H1 (cell line): Measurements from ENCODE around the gene TTC27. TPM values are rescaled to one million over a fixed set of nuclear protein-coding genes. Genes with fewer than 3 reads are reported as not detected.

Source experiments
- CTCF ChIA-PET: fragments of 300-600 bp; sonication (Branson Sonifier 250); formaldehyde crosslinking; loops from one replicate; lab custom pipeline; 2021; ENCODE audit not compliant: partially characterized antibody; lab: Charles Lee
- POLR2A ChIA-PET: fragments of 300-600 bp; sonication (Branson Sonifier 250); formaldehyde crosslinking; loops from one replicate; lab custom pipeline; 2021; ENCODE audit warnings: inconsistent platforms; ENCODE audit not compliant: partially characterized antibody; lab: Charles Lee
- DNase-seq, 2 experiments: peaks; one replicate each; pipeline versions ENCODE4 v3.0.0 to v3.0.0-alpha.2; 2010 to 2022; ENCODE audit warnings: low spot score in 2 of 2, low read depth in 1 of 2, mixed read lengths in 1 of 2
- FAIRE-seq: peaks from 2 replicates; lab custom pipeline; 2011; peaks lifted over from hg19 to GRCh38; lab: Jason Lieb, UNC
- H2AFZ ChIP-seq: 2 replicates; pipeline ENCODE4 v1.8.1; 2012; ENCODE audit warnings: low read length, inconsistent platforms
- H2AK5ac ChIP-seq: 2 replicates; pipeline ENCODE4 v1.6.1; 2013; ENCODE audit warnings: low read depth, low read length
- H2BK120ac ChIP-seq: replicated peaks from 2 replicates; pipeline ENCODE3; 2013; ENCODE audit warnings: low read depth, low read length, inconsistent platforms
- H2BK12ac ChIP-seq: 2 replicates; pipeline ENCODE4 v1.6.1; 2013; ENCODE audit warnings: low read depth, low read length
- H2BK15ac ChIP-seq: 2 replicates; pipeline ENCODE4 v1.6.1; 2013; ENCODE audit warnings: low read length
- H2BK20ac ChIP-seq: 2 replicates; pipeline ENCODE4 v1.6.1; 2013; ENCODE audit warnings: low read length
- H2BK5ac ChIP-seq: 2 replicates; pipeline ENCODE4 v1.6.1; 2013; ENCODE audit warnings: low read depth, low read length
- H3K14ac ChIP-seq: 2 replicates; pipeline ENCODE4 v1.6.1; 2013; ENCODE audit warnings: inconsistent platforms; ENCODE audit not compliant: insufficient read length
- H3K18ac ChIP-seq: 2 replicates; pipeline ENCODE4 v1.6.1; 2013; ENCODE audit warnings: low read length; ENCODE audit errors: extremely low read depth
- H3K23ac ChIP-seq: 2 replicates; pipeline ENCODE4 v1.6.1; 2013; ENCODE audit warnings: inconsistent platforms; ENCODE audit not compliant: insufficient read length
- H3K23me2 ChIP-seq: 2 replicates; pipeline ENCODE4 v1.6.1; 2013; ENCODE audit warnings: low read depth, low read length
- H3K27ac ChIP-seq: 2 replicates; pipeline ENCODE4 v1.6.1; 2011; ENCODE audit warnings: low read depth, low read length, inconsistent platforms
- H3K27me3 ChIP-seq, 4 experiments: replicated peaks in 1 of 4; 1 replicate in 1 of 4; 2 replicates in 3 of 4; pipeline versions ENCODE4 v1.6.1 to v1.8.1; 2011 to 2013; ENCODE audit warnings: low read length in 3 of 4, mild to moderate bottlenecking in 3 of 4, inconsistent platforms in 2 of 4, mixed read lengths in 2 of 4, moderate library complexity in 1 of 4; ENCODE audit not compliant: control insufficient read depth in 3 of 4, insufficient read depth in 3 of 4; ENCODE audit errors: extremely low read depth in 1 of 4
- H3K36me3 ChIP-seq, 4 experiments: 2 replicates each; pipeline versions ENCODE4 v1.6.1 to v1.8.1; 2011 to 2013; ENCODE audit warnings: mild to moderate bottlenecking in 4 of 4, low read length in 3 of 4, moderate library complexity in 2 of 4, control low read depth in 1 of 4, inconsistent platforms in 1 of 4; ENCODE audit not compliant: insufficient read depth in 4 of 4, control insufficient read depth in 2 of 4
- H3K4ac ChIP-seq: replicated peaks from 2 replicates; pipeline ENCODE3; 2013; ENCODE audit warnings: low read length, low read depth, mixed read lengths, inconsistent platforms; ENCODE audit not compliant: insufficient read length
- H3K4me1 ChIP-seq, 4 experiments: replicated peaks in 1 of 4; 1 replicate in 1 of 4; 2 replicates in 3 of 4; pipeline versions ENCODE4 v1.6.1 to v1.8.1; 2011 to 2013; ENCODE audit warnings: low read length in 3 of 4, inconsistent platforms in 2 of 4, mixed read lengths in 1 of 4; ENCODE audit not compliant: insufficient read depth in 4 of 4, control insufficient read depth in 3 of 4
- H3K4me2 ChIP-seq, 2 experiments: 2 replicates each; pipeline versions ENCODE4 v1.6.1 to v1.8.1; 2011 to 2013; ENCODE audit warnings: low read depth in 2 of 2, low read length in 2 of 2, control low read depth in 1 of 2, inconsistent platforms in 1 of 2, mild to moderate bottlenecking in 1 of 2; ENCODE audit not compliant: insufficient read depth in 1 of 2
- H3K4me3 ChIP-seq, 4 experiments: fragments of 200-600, 300-600 bp in 1 of 4; sonication (generic), shearing (Covaris generic), sonication (Bioruptor Twin) in 1 of 4; 2 replicates each; pipeline versions ENCODE4 v1.5.1 to v1.8.1; 2011 to 2016; ENCODE audit warnings: low read length in 4 of 4, low read depth in 3 of 4, control low read depth in 2 of 4, inconsistent platforms in 2 of 4, mild to moderate bottlenecking in 2 of 4, mixed read lengths in 1 of 4, moderate library complexity in 1 of 4; ENCODE audit not compliant: insufficient read depth in 2 of 4; ENCODE audit errors: extremely low read depth in 1 of 4
- H3K56ac ChIP-seq: replicated peaks from 2 replicates; pipeline ENCODE3; 2013; ENCODE audit warnings: low read depth, mild to moderate bottlenecking, mixed read lengths, low read length, inconsistent platforms; ENCODE audit not compliant: insufficient read length
- H3K79me1 ChIP-seq: 2 replicates; pipeline ENCODE4 v1.6.1; 2013; ENCODE audit warnings: low read depth, low read length, control low read depth
- H3K79me2 ChIP-seq, 2 experiments: 2 replicates each; pipeline versions ENCODE4 v1.6.1 to v1.8.1; 2012 to 2013; ENCODE audit warnings: low read length in 2 of 2, mild to moderate bottlenecking in 2 of 2, inconsistent platforms in 1 of 2; ENCODE audit not compliant: insufficient read depth in 2 of 2, control insufficient read depth in 1 of 2
- H3K9ac ChIP-seq, 4 experiments: replicated peaks in 1 of 4; 1 replicate in 1 of 4; 2 replicates in 3 of 4; pipeline versions ENCODE4 v1.6.1 to v1.8.1; 2011 to 2013; ENCODE audit warnings: low read depth in 3 of 4, low read length in 3 of 4, control low read depth in 2 of 4, mild to moderate bottlenecking in 2 of 4, moderate library complexity in 2 of 4, inconsistent platforms in 1 of 4; ENCODE audit errors: extremely low read depth in 1 of 4
- H3K9me3 ChIP-seq, 2 experiments: 2 replicates each; pipeline versions ENCODE4 v1.6.1 to v1.8.1; 2012 to 2013; ENCODE audit warnings: mild to moderate bottlenecking in 2 of 2, moderate library complexity in 2 of 2, control low read depth in 1 of 2, inconsistent platforms in 1 of 2, low read depth in 1 of 2, low read length in 1 of 2, mixed read lengths in 1 of 2; ENCODE audit not compliant: insufficient read depth in 2 of 2
- H4K20me1 ChIP-seq, 2 experiments: replicated peaks in 1 of 2; 2 replicates each; pipeline versions ENCODE3 to v1.8.1; 2011 to 2013; ENCODE audit warnings: inconsistent platforms in 2 of 2, low read length in 2 of 2, mild to moderate bottlenecking in 1 of 2; ENCODE audit not compliant: insufficient read depth in 2 of 2, control insufficient read depth in 1 of 2
- H4K5ac ChIP-seq: 2 replicates; pipeline ENCODE4 v1.6.1; 2013; ENCODE audit warnings: low read length, low read depth, mixed read lengths, inconsistent platforms; ENCODE audit not compliant: insufficient read length
- H4K8ac ChIP-seq: 2 replicates; pipeline ENCODE4 v1.8.0; 2013; ENCODE audit warnings: mild to moderate bottlenecking, moderate library complexity, low read length, inconsistent platforms; ENCODE audit not compliant: insufficient read depth; ENCODE audit errors: extremely low read depth
- H4K91ac ChIP-seq: replicated peaks from 2 replicates; pipeline ENCODE3; 2013; ENCODE audit warnings: low read length, mixed read lengths, inconsistent platforms; ENCODE audit not compliant: insufficient read length
- CTBP2 ChIP-seq: IDR thresholded peaks from 2 replicates; pipeline ENCODE4 v1.7.0; 2011; ENCODE audit warnings: borderline replicate concordance, mild to moderate bottlenecking, moderate library complexity, mixed read lengths, low read length; ENCODE audit not compliant: insufficient read depth, insufficient read length
- EP300 ChIP-seq, 2 experiments: IDR thresholded peaks; 1 replicate in 1 of 2; 2 replicates in 1 of 2; pipeline ENCODE4 v1.6.1; 2011 to 2012; ENCODE audit warnings: low read depth in 2 of 2, low read length in 2 of 2, mild to moderate bottlenecking in 2 of 2, borderline replicate concordance in 1 of 2, inconsistent platforms in 1 of 2, moderate library complexity in 1 of 2
- GTF2F1 ChIP-seq: IDR thresholded peaks from 2 replicates; pipeline ENCODE4 v1.6.1; 2012; ENCODE audit warnings: low read depth, low read length, improper control_type of control experiment, borderline replicate concordance
- HDAC2 ChIP-seq, 2 experiments: fragments of 300-600 bp in 1 of 2; sonication (generic) in 1 of 2; IDR thresholded peaks; 2 replicates each; pipeline ENCODE4 v1.6.1; 2011 to 2012; ENCODE audit warnings: low read depth in 2 of 2, low read length in 2 of 2, mild to moderate bottlenecking in 2 of 2, moderate library complexity in 2 of 2, borderline replicate concordance in 1 of 2, inconsistent platforms in 1 of 2
- POU5F1 ChIP-seq: IDR thresholded peaks from 2 replicates; pipeline ENCODE4 v1.6.1; 2011; ENCODE audit warnings: low read depth, mild to moderate bottlenecking, low read length, moderate library complexity
- RAD21 ChIP-seq, 2 experiments: IDR thresholded peaks in 1 of 2; conservative IDR thresholded peaks in 1 of 2; 2 replicates each; pipeline ENCODE4 v1.6.1; 2011; ENCODE audit warnings: low read depth in 2 of 2, low read length in 2 of 2, improper control_type of control experiment in 1 of 2, inconsistent platforms in 1 of 2, mild to moderate bottlenecking in 1 of 2, moderate library complexity in 1 of 2
- RFX5 ChIP-seq: IDR thresholded peaks from 2 replicates; pipeline ENCODE4 v1.6.1; 2011; ENCODE audit warnings: low read depth, low read length, improper control_type of control experiment, borderline replicate concordance
- SRF ChIP-seq: IDR thresholded peaks from 2 replicates; pipeline ENCODE4 v1.6.1; 2011; ENCODE audit warnings: mild to moderate bottlenecking, low read depth, low read length, moderate library complexity
- SUZ12 ChIP-seq: fragments of 200-600 bp; sonication (generic); IDR thresholded peaks from 2 replicates; pipeline ENCODE4 v1.6.1; 2012; ENCODE audit warnings: mild to moderate bottlenecking, inconsistent platforms, low read length, moderate library complexity, mixed read lengths
- TAF1 ChIP-seq: IDR thresholded peaks from 2 replicates; pipeline ENCODE4 v1.6.1; 2011; ENCODE audit warnings: mild to moderate bottlenecking, low read depth, low read length
- TAF7 ChIP-seq: optimal IDR thresholded peaks from 2 replicates; pipeline ENCODE3; 2011; ENCODE audit warnings: low read depth, mild to moderate bottlenecking, inconsistent platforms, low read length, moderate library complexity, borderline replicate concordance
- WGBS, 2 experiments: shearing (Covaris generic) in 1 of 2; methylation state at CpG; one replicate each; pipeline versions ENCODE4 v1.1.6 to v1.1.7; 2013 to 2015; ENCODE audit warnings: low lambda C conversion rate in 2 of 2, mixed read lengths in 2 of 2, inconsistent platforms in 1 of 2, low coverage in 1 of 2, missing lambda C conversion rate in 1 of 2; ENCODE audit not compliant: insufficient replicate concordance in 2 of 2, insufficient coverage in 1 of 2, insufficient read length in 1 of 2; ENCODE audit errors: extremely low coverage in 1 of 2, missing lambda C conversion rate in 1 of 2; 5-methylcytosine and 5-hydroxymethylcytosine counted together
- polyA plus RNA-seq, 7 experiments: library from polyadenylated mRNA; depleted of rRNA in 3 of 7; stranded (reverse) in 5 of 7; unstranded in 2 of 7; fragments of >200 nt in 5 of 7; fragments of 200-250 nt in 2 of 7; gene quantifications; 1 replicate in 5 of 7; 2 replicates in 1 of 7; 4 replicates in 1 of 7; pipeline versions ENCODE4 v1.2.1 to v1.2.3, GENCODE V29; 2011 to 2013; ENCODE audit warnings: missing spikeins in 2 of 7, mixed read lengths in 2 of 7
- total RNA-seq: library from RNA; stranded (reverse); fragmentation: NEBNext Ultra II Directional; extraction: Animal tissue kit (Norgen Biotek cat#: 25700); gene quantifications from 2 replicates; pipeline ENCODE4 v1.2.1, GENCODE V29; 2021
- TF ChIP-seq, protein P1 (sequence below): IDR thresholded peaks from 2 replicates; pipeline ENCODE4 v1.6.1; 2012; ENCODE audit warnings: inconsistent platforms

TTC27 gene
- total and polyA plus RNA-seq, 2 of the 8 experiments (the other 6 are each of a cell fraction or from before 2014, with no cell fraction given) = 13.8 to 29.1 TPM

DNA sequence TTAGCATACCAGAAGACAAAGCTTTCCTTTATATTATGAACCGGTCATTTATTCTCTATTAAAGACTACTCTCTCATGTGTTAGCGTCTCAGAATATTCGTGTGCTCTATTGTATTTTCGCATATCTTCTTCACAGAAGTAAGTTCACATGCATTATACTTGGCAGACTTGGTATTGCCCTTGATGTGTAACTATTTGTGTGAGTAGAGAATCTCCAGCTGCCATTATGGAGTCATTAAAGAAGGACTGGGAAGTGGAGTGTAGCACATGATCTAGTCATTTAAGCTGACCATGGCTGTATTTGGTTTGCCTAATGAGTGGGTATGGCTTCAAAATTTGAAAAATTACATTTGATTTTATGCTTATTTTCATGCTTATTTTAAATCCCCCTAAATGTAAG is 92.9 kb downstream of the TTC27 start:
- no peak overlapping the region for H3K23ac ChIP-seq
- no peak overlapping the region for H3K14ac ChIP-seq
- H3K18ac ChIP-seq = no peak overlapping the region
- no peak overlapping the region for H4K91ac ChIP-seq
- CTCF ChIA-PET = interaction anchor here (0.6 to 1.1 kb wide), 2 partner anchors 49 to 681 kb away, joined by 3 read pairs; no protein-coding TSS in a partner anchor
- DNase-seq (no peak), FAIRE-seq (no peak)
- H4K20me1 ChIP-seq = no peaks in the 10 kb centered on the region
- H2BK20ac ChIP-seq = no peak overlapping the region
- no peak overlapping the region for H3K27ac ChIP-seq
- no peaks in the 10 kb centered on the region for H3K4me1 ChIP-seq
- H3K9ac ChIP-seq = no peak overlapping the region
- H2AK5ac ChIP-seq = no peak overlapping the region
- no peak overlapping the region for H2BK120ac ChIP-seq
- no peaks in the 10 kb centered on the region for H3K79me2 ChIP-seq
- H3K79me1 ChIP-seq = no peaks in the 10 kb centered on the region
- no peak overlapping the region for H3K56ac ChIP-seq
- no peak overlapping the region for H3K4ac ChIP-seq
- no peaks in the 10 kb centered on the region for H3K27me3 ChIP-seq
- POLR2A ChIA-PET = no interaction called here
- no peak overlapping the region for H2BK12ac ChIP-seq
- no peak overlapping the region for H4K8ac ChIP-seq
- no peak overlapping the region for H2BK15ac ChIP-seq
- H2BK5ac ChIP-seq = no peak overlapping the region
- no peak overlapping the region for H3K4me2 ChIP-seq
- 91% methylated on average over 4 of the region's 4 CpGs; no CpG with 5 or more reads in 1 of the 2 experiments for WGBS, 2 experiments
- H3K23me2 ChIP-seq = no peaks in the 10 kb centered on the region
- H3K36me3 ChIP-seq = peaks cover 0 to 3% (median 0%) of the 10 kb centered on the region in 4 experiments; a peak in 1 of 8 replicates
- H2AFZ ChIP-seq = no peak overlapping the region
- H4K5ac ChIP-seq = no peak overlapping the region
- no peaks in the 10 kb centered on the region for H3K9me3 ChIP-seq
- H3K4me3 ChIP-seq = no peak overlapping the region
- TF ChIP-seq, protein P1, sequence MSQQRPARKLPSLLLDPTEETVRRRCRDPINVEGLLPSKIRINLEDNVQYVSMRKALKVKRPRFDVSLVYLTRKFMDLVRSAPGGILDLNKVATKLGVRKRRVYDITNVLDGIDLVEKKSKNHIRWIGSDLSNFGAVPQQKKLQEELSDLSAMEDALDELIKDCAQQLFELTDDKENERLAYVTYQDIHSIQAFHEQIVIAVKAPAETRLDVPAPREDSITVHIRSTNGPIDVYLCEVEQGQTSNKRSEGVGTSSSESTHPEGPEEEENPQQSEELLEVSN = no peak
- TF ChIP-seq GTF2F1 = no peak
- no peak for TF ChIP-seq CTBP2
- no peak for TF ChIP-seq RFX5
- TF ChIP-seq TAF7 = no peak
- TF ChIP-seq TAF1 = no peak
- no peak for TF ChIP-seq HDAC2 (IDR thresholded peaks at IDR 0.05; ENCODE audit: borderline replicate concordance in 1 of 2, low read depth in 2 of 2, low read length in 2 of 2)
- TF ChIP-seq SRF = no peak
- TF ChIP-seq RAD21 (IDR thresholded peaks at IDR 0.05 in 1 of 2, conservative IDR thresholded peaks at IDR 0.05 in 1 of 2; ENCODE audit: low read depth in 2 of 2, low read length in 2 of 2) = no peak
- no peak for TF ChIP-seq SUZ12
- TF ChIP-seq EP300 (IDR thresholded peaks at IDR 0.05; ENCODE audit: borderline replicate concordance in 1 of 2, low read depth in 2 of 2, low read length in 2 of 2) = no peak
- no peak for TF ChIP-seq POU5F1
